GM21423 (cell line): Measurements from ENCODE around the gene SESN1.

Source experiments
- ATAC-seq: cut with Tn5 transposase; IDR thresholded peaks from one replicate; pipeline ENCODE4 v1.9.1; 2021; ENCODE audit warnings: mild to moderate bottlenecking, moderate library complexity; ENCODE audit not compliant: unreplicated experiment

Gene SESN1

DNA sequence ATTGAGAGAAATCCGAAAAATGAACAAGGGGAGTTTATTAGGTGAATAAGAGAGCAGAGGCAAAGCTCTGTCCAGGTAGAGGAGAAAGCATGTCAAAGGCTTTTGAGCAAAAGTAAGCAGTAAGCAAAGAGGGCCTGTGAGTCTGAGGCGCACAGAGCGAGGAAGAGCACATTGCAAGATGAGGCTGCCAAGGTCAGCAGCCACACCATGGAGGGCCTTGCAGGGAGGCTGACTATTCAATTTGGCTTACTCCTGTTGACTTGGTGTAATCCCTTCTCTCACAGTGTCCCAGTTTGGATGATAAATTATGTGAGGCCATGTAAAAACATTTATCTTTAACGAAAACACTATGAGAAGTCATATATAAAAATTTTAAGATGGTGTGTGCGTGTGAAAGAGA, 32.4 kb downstream of the SESN1 start:
- ATAC-seq, result no peak

- no peak for ATAC-seq
Measured at GRCh38 chr6:109060571-109060970, 34.1 kb downstream of the SESN1 start.

- no peak for ATAC-seq
Measured at GRCh38 chr6:109059571-109060021, 35.0 kb downstream of the SESN1 start.

DNA sequence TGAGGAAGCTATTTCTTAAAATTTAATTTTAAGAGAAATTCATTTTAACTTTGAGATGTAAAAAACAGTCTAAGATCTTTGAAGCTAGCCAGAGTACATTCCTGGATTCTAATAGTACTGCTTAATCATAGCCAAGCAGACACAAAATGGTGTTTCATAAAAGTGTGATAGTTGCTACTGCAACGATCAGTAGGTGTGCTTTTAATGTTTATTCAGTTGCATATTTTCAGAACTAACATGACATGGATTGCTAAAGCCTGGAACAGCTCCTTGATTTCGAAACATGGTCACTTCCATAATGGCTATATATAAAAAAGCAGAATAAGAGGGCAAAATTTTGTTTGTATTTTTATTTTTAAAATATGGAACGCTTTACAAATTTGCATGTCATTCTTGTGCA, 35.5 kb downstream of the SESN1 start:
- ATAC-seq, result no peak

DNA sequence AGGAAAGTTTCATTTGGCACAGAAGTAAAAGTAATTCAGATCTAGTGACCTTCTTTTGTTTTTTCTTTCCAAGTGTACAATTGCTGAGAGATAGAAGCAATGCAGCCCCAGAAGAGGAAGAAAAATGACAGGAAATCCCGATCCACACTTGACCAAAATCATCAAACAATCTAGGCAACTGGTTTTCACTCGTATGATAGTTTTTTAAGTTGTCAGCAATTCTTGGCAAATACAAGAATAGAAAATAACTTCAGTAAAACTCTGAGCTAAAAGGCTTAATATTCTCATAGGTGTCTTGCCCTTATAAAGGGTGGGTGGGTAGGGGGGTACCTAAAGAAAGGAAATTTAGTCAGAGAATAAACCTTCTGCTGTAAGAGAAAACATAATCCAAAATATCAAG, 36.0 kb downstream of the SESN1 start:
- ATAC-seq, result no peak

GRCh38 chr6:109056661-109057060, 38.0 kb downstream of the SESN1 start:
- no peak for ATAC-seq

GRCh38 chr6:109055771-109056235, 38.8 kb downstream of the SESN1 start:
- no peak for ATAC-seq

GRCh38 chr6:109053336-109053735, 41.3 kb downstream of the SESN1 start:
- no peak for ATAC-seq

DNA sequence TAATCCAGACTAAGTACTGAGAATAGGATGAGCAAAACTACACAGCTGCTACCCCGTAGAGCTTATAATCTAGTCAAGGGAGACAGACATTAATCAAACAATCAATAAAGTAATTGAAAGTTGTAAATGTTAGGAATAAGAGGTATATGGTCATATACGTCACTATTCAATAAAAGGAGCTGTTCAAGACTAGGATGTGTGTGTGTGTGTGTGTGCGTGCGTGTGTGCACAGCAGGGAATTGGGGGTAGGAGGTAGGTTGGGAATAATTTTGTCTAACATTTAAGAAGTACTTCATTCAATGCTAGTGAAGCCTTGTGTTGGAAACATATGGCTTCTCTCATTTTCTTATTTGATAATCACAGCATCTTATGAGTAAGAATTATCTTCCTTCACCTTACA, 41.8 kb downstream of the SESN1 start:
- no peak for ATAC-seq

GRCh38 chr6:109052018-109052651, 42.5 kb downstream of the SESN1 start:
- ATAC-seq, result no peak

DNA sequence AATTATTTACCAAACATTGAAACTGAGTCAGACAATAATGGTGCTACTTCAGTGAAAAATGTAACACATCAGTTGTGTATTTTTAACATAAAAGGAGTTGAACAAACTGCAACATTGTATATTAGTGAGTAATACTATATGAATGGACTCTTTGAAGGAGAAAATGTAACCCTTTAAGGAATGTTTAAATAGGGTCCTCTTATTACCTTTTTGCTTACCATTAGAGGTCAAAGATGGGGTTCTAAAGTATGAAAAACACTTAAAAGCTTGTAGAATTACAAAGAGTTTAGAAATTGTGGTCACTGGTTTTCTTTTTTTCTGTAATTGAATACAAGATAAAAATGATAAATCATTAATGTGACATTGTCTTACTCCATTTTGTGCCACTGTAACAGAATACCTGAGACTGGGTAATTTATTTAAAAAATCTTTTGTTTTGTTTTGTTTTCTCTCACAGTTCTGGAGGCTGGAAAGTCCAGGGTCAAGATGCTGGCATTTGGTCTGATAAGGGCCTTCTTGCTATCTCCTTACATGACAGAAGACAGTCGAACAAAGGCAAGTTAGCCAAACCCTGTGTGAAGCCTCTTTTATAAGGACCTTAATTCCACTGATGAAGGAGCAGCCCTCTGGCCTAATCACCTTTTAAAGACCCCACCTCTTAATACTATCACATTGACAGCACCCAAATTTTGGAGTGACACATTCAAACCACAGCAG, 43.2 kb downstream of the SESN1 start:
- no peak for ATAC-seq

GRCh38 chr6:109050447-109051102, 44.1 kb downstream of the SESN1 start:
- no peak for ATAC-seq

GRCh38 chr6:109050012-109050411, 44.6 kb downstream of the SESN1 start:
- no peak for ATAC-seq

GRCh38 chr6:109048670-109049415, 45.8 kb downstream of the SESN1 start:
- no peak for ATAC-seq

GRCh38 chr6:109048176-109048575, 46.5 kb downstream of the SESN1 start:
- no peak for ATAC-seq

- no peak for ATAC-seq
Measured at GRCh38 chr6:109045493-109045892, 49.2 kb downstream of the SESN1 start.

DNA sequence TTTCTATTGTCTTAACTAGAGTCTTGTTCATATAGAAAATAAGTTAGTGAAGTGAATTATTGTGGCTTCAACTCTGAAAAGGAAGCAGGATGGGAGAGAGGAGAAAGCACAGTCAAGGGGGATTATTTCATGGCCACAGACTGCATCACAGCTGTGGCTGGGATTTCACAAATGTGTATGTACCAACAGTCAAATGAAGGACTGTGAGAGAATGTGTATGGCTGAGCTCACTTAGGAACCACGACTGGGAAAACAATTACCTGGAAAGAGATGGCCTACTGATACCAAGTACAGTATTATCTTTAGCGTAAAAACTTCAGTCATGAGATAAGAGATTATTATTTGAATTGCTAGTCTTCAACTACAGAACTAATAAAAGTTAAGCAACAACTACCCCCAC, 54.9 kb downstream of the SESN1 start:
- no peak for ATAC-seq

- no peak for ATAC-seq
Measured at GRCh38 chr6:109038837-109039398, 55.7 kb downstream of the SESN1 start.

- no peak for ATAC-seq
Measured at GRCh38 chr6:109036574-109037294, 57.9 kb downstream of the SESN1 start.

DNA sequence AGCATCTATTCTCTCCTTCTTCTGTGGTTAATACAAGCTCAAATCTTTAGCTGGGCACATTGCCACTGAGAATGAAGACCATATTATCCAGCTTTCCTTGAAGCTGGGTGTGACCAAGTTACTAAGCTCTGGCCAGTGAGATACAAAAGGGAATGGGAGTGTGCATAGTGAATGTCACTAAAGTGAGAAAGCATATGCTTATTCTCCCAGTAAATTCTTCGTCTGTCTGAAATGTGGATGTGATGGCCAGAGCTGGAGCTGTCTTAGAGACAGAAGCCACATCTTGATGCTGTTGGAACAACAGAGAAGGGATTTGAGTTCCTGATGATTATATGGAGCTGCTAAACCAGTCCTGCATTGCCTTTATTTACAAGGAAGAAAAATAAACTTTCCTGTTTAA, 60.1 kb downstream of the SESN1 start:
- ATAC-seq, result no peak
